SU-DHL-6 (cell line): ENCODE measurements around the gene SOX6.

Experiments used
- H2AFZ ChIP-seq: fragments of 200-600 bp; sonication (generic); 2 replicates; pipeline ENCODE4 v1.6.1; 2014; ENCODE audit warnings: low read depth, mild to moderate bottlenecking, moderate library complexity, mixed read lengths, antibody characterized with exemption, low read length; ENCODE audit not compliant: severe bottlenecking
- H3F3A ChIP-seq: fragments of 200-600 bp; shearing (Covaris generic); 2 replicates; pipeline ENCODE4 v1.6.0; 2016; ENCODE audit warnings: antibody characterized with exemption, mild to moderate bottlenecking; ENCODE audit not compliant: insufficient read depth
- H3K27ac ChIP-seq: fragments of 200-600 bp; sonication (generic); 2 replicates; pipeline ENCODE4 v1.5.1; 2016; ENCODE audit warnings: low read depth, mild to moderate bottlenecking, low read length, moderate library complexity, mixed read lengths
- H3K27me3 ChIP-seq: fragments of 200-600 bp; sonication (generic), shearing (Covaris generic); 2 replicates; pipeline ENCODE4 v1.6.0; 2014; ENCODE audit warnings: mild to moderate bottlenecking, low read length
- H3K36me3 ChIP-seq: fragments of 200-600 bp; sonication (generic); 2 replicates; pipeline ENCODE4 v1.6.1; 2014; ENCODE audit warnings: mild to moderate bottlenecking, low read length, mixed read lengths
- H3K4me2 ChIP-seq: fragments of 300-600, 200-600 bp; shearing (Covaris generic), sonication (generic); 2 replicates; pipeline ENCODE4 v1.6.0; 2014; ENCODE audit warnings: low read length, low read depth, mild to moderate bottlenecking; ENCODE audit not compliant: poor library complexity, severe bottlenecking
- H3K4me3 ChIP-seq: fragments of 200-600 bp; sonication (generic); 2 replicates; pipeline ENCODE4 v1.5.1; 2014; ENCODE audit warnings: antibody characterized with exemption, low read length, mild to moderate bottlenecking, mixed read lengths; ENCODE audit not compliant: insufficient read depth, poor library complexity, severe bottlenecking
- H3K79me2 ChIP-seq: fragments of 200-600 bp; sonication (generic); 2 replicates; pipeline ENCODE4 v1.6.1; 2014; ENCODE audit warnings: mild to moderate bottlenecking, low read length, moderate library complexity; ENCODE audit not compliant: insufficient read depth
- H3K9ac ChIP-seq: fragments of 200-600 bp; sonication (generic); 2 replicates; pipeline ENCODE4 v1.7.0; 2014; ENCODE audit warnings: mild to moderate bottlenecking, low read length
- H3K9me2 ChIP-seq: fragments of 200-600 bp; sonication (generic); replicated peaks from 2 replicates; pipeline ENCODE4 v1.6.1; 2014; ENCODE audit warnings: low read length; ENCODE audit not compliant: insufficient read depth
- H3K9me3 ChIP-seq: fragments of 200-600 bp; sonication (generic); 2 replicates; pipeline ENCODE4 v1.6.1; 2014; ENCODE audit warnings: low read length, mixed read lengths; ENCODE audit not compliant: insufficient read depth
- H4K20me1 ChIP-seq: fragments of 200-600 bp; sonication (generic); 2 replicates; pipeline ENCODE4 v1.6.1; 2014; ENCODE audit warnings: low read depth, mild to moderate bottlenecking, antibody characterized with exemption, low read length, moderate library complexity, mixed read lengths
- CTCF ChIP-seq: fragments of 200-600 bp; sonication (generic); IDR thresholded peaks from one replicate; pipeline ENCODE4 v1.5.1; 2017; ENCODE audit warnings: antibody characterized with exemption, mild to moderate bottlenecking, low read length, moderate library complexity; ENCODE audit not compliant: insufficient read depth, poor library complexity, severe bottlenecking
- EZH2phosphoT487 ChIP-seq: fragments of 200-600 bp; sonication (generic), shearing (Covaris generic); conservative IDR thresholded peaks from 2 replicates; pipeline ENCODE4 v1.6.1; 2018; ENCODE audit warnings: mild to moderate bottlenecking, antibody characterized with exemption, low read length, moderate library complexity, mixed read lengths

Gene SOX6

GRCh38 chr11:16037179-16037578, 319.2 kb downstream of the SOX6 start:
- Histone ChIP-seq H4K20me1 (no peaks in the 10 kb centered on the region), H2AFZ (no peak overlapping the region), H3K4me3 (no peak overlapping the region), H3K9me3 (no peaks in the 10 kb centered on the region), H3K27ac (no peak overlapping the region), H3F3A (no peaks in the 10 kb centered on the region), H3K9ac (no peak overlapping the region), H3K9me2 (no peaks in the 10 kb centered on the region), H3K36me3 (no peaks in the 10 kb centered on the region), H3K79me2 (no peaks in the 10 kb centered on the region), H3K4me2 (no peak overlapping the region), H3K27me3 (0 out of 2 replicates have a peak, but pooled peaks cover 3% of the 10 kb centered on the region)
- TF ChIP-seq CTCF = no peak
- TF ChIP-seq EZH2phosphoT487 = no peak

GRCh38 chr11:16036218-16036617, 320.1 kb downstream of the SOX6 start:
- Histone ChIP-seq H3K27me3 (no peaks in the 10 kb centered on the region), H3K4me2 (no peak overlapping the region), H3K9me2 (no peaks in the 10 kb centered on the region), H3F3A (no peaks in the 10 kb centered on the region), H3K27ac (no peak overlapping the region), H3K4me3 (no peak overlapping the region), H3K79me2 (no peaks in the 10 kb centered on the region), H3K9me3 (no peaks in the 10 kb centered on the region), H4K20me1 (no peaks in the 10 kb centered on the region), H3K9ac (no peak overlapping the region), H3K36me3 (no peaks in the 10 kb centered on the region), H2AFZ (no peak overlapping the region)
- no peak for TF ChIP-seq EZH2phosphoT487
- TF ChIP-seq CTCF = no peak

- H3K9me2 ChIP-seq = no peaks in the 10 kb centered on the region
- no peaks in the 10 kb centered on the region for H3F3A ChIP-seq
- no peak overlapping the region for H3K4me2 ChIP-seq
- H3K79me2 ChIP-seq = no peaks in the 10 kb centered on the region
- no peaks in the 10 kb centered on the region for H3K9me3 ChIP-seq
- H3K27me3 ChIP-seq = no peaks in the 10 kb centered on the region
- no peak overlapping the region for H3K4me3 ChIP-seq
- no peak for TF ChIP-seq CTCF
- no peak for TF ChIP-seq EZH2phosphoT487
- H3K27ac ChIP-seq = no peak overlapping the region
- no peaks in the 10 kb centered on the region for H4K20me1 ChIP-seq
- no peak overlapping the region for H2AFZ ChIP-seq
- no peak overlapping the region for H3K9ac ChIP-seq
- H3K36me3 ChIP-seq = no peaks in the 10 kb centered on the region
Observed at GRCh38 chr11:16034074-16034473, 322.3 kb downstream of the SOX6 start.

GRCh38 chr11:16032974-16033373, 323.4 kb downstream of the SOX6 start:
- H3K79me2 ChIP-seq = no peaks in the 10 kb centered on the region
- H3F3A ChIP-seq = no peaks in the 10 kb centered on the region
- H2AFZ ChIP-seq = no peak overlapping the region
- no peak overlapping the region for H3K4me3 ChIP-seq
- H3K9ac ChIP-seq = no peak overlapping the region
- H3K4me2 ChIP-seq = no peak overlapping the region
- no peak overlapping the region for H3K27ac ChIP-seq
- no peaks in the 10 kb centered on the region; the same call in 1 of the 2 replicates for H3K27me3 ChIP-seq
- no peaks in the 10 kb centered on the region for H4K20me1 ChIP-seq
- no peaks in the 10 kb centered on the region for H3K9me3 ChIP-seq
- TF ChIP-seq EZH2phosphoT487 (no peak), CTCF (no peak)
- no peaks in the 10 kb centered on the region for H3K36me3 ChIP-seq
- H3K9me2 ChIP-seq = no peaks in the 10 kb centered on the region
